ENCODE data around the gene PRAMEF10. TPM values are rescaled to one million over a fixed set of nuclear protein-coding genes. Genes with fewer than 3 reads are reported as not detected.
"Not testable (repeated sequence)": the region's sequence is repeated elsewhere in the genome, so short reads cannot be mapped to it uniquely, and the experiment has no call there.

Gene PRAMEF10, protein sequence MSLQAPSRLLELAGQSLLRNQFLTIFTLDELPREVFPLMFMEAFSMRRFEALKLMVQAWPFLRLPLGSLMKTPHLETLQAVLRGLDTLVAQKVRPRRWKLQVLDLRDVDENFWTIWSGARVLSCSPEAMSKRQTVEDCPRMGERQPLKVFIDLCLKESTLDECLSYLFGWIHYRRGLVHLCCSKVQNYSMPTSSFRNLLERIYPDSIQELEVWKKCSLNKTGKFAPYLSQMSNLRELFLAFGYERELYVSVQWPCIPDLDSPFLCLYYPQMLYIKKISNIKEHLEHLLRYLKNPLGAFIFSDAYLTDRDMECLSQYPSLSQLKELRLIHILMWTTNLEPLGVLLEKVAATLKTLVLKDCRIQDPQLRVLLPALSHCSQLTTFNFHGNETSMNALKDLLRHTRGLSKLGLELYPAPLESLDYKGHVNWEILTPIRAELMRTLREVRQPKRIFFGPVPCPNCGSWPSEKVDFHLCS
- not detected for total RNA-seq
- not detected for polyA plus RNA-seq (ENCODE audit: insufficient read depth, low read depth, low replicate concordance)
- long read RNA-seq, donor 1 = 0 reads
- long read RNA-seq, donor 2 = 0 reads

DNA sequence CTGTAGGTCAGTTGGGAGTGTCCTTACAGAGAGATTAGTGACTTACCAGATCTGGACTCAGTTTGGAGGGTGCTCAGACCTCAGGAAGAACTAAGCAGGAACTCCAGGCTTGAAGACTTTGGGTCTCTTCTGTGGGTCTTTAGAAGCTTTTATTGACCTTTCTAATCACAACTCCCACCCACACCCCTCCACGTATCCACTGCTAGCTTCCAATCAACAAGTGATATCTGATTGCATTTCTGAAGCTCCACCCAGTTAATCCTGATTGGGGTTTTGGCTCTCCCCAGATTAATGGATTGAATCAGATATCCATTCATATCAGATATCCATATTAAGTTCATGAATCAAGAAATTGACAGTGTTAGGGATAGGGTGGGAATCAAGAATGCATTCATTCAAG, at the start of gene PRAMEF10:
TSS of gene PRAMEF10 (minus strand) at position 101 of the 400 bp plus-strand sequence. CDS start 2,423 bp downstream, outside the sequence.
- intact Hi-C loops (cut with DNase I; ENCODE audit: low total_unique reads); H3K9me3 ChIP-seq; H3K27ac ChIP-seq; H3K4me1 ChIP-seq; H3K36me3 ChIP-seq (ENCODE audit: low read depth, missing control alignments); H3K27me3 ChIP-seq; H3K4me3 ChIP-seq; DNase-seq: not testable (repeated sequence)
- no CpG with 5 or more reads among the region's 1 CpG for WGBS, 2 donors

DNA sequence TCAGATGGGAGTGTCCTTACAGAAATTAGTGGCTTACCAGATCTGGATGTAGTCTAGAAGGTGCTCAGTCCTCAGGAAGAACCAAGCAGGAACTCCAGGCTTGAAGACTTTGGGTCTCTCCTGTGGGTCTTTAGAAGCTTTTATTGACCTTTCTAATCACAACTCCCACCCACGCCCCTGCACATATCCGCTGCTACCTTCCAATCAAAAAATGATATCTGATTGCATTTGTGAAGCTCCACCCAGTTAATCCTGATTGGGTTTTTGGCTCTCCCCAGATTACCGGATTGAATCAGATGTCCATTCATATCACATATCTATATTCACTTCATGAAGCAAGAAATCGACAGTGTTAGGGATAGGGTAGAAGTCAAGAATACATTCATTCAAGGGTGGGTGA, 49.4 kb upstream of the PRAMEF10 start, which contains the start of gene PRAMEF6:
TSS of gene PRAMEF6 (minus strand) at position 101 of the 400 bp plus-strand sequence. CDS start 5,062 bp downstream, outside the sequence.
- DNase-seq; intact Hi-C loops (cut with DNase I; ENCODE audit: low total_unique reads); H3K4me3 ChIP-seq; H3K27me3 ChIP-seq; H3K27ac ChIP-seq; H3K4me1 ChIP-seq; H3K36me3 ChIP-seq (ENCODE audit: low read depth, missing control alignments); H3K9me3 ChIP-seq: not testable (repeated sequence)
- WGBS, 2 donors = 83 to 100% methylated on average over 1 of the region's 4 CpGs

GRCh38 chr1:12924368-12924767, 26.3 kb upstream of the PRAMEF10 start:
- H3K27ac ChIP-seq; H3K9me3 ChIP-seq; DNase-seq; H3K4me1 ChIP-seq; H3K36me3 ChIP-seq (ENCODE audit: low read depth, missing control alignments); intact Hi-C loops (cut with DNase I; ENCODE audit: low total_unique reads); H3K4me3 ChIP-seq; H3K27me3 ChIP-seq: not testable (repeated sequence)
- WGBS, 2 donors = 60% methylated on average over 2 of the region's 5 CpGs; no CpG with 5 or more reads in 1 of the 2 donors

DNA sequence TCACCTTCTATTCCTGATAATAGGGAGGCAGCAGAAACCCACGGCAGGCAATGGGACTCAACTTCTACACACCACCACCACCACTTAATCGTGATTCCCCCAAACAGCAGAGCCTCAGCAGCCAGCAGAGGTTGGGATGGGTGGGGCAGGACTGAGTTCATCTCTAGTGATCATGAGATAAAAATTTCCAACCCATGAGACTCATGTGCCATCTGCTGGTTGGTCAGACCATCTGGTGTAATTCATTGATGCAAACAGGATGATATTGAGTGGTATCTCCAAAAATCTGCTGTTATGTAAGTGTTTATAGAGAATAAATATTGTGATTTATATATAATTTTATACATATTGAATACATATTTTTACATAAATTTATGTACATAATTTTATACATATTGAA, 23.7 kb upstream of the PRAMEF10 start:
- DNase-seq; H3K4me1 ChIP-seq; H3K27ac ChIP-seq; H3K27me3 ChIP-seq; intact Hi-C loops (cut with DNase I; ENCODE audit: low total_unique reads); H3K9me3 ChIP-seq; H3K36me3 ChIP-seq (ENCODE audit: low read depth, missing control alignments); H3K4me3 ChIP-seq: not testable (repeated sequence)
- WGBS, 2 donors = 83 to 91% methylated on average over 1 to 2 of the region's 2 CpGs

DNA sequence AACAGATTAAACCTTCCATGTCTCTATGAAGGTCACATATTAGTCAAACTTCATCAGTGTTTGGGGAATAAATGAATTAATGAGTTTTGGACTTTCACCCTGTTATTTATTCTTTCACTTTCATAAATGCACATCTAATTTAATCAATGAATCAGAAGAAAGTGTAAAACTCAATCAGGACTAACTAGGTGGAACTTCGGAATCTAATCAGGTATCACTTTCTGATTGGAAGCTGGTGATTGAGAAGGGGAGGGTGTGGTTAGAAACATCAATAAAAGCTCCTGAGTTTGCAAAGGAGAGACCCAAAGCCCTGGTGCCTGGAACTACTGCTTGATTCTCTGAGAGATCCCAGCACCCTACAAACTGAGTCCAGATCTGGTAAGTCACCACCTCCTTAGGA, 18.2 kb upstream of the PRAMEF10 start, which contains the start of gene PRAMEF7:
TSS of gene PRAMEF7 (plus strand) at position 301 of the 400 bp plus-strand sequence. CDS start 1,083 bp downstream, outside the sequence.
- H3K27ac ChIP-seq; H3K4me1 ChIP-seq; H3K27me3 ChIP-seq; H3K9me3 ChIP-seq; intact Hi-C loops (cut with DNase I; ENCODE audit: low total_unique reads); H3K4me3 ChIP-seq; H3K36me3 ChIP-seq (ENCODE audit: low read depth, missing control alignments); DNase-seq: not testable (repeated sequence)
- no CpG with 5 or more reads among the region's 1 CpG for WGBS, 2 donors

GRCh38 chr1:12903793-12904572, 5.9 kb upstream of the PRAMEF10 start:
- H3K36me3 ChIP-seq (ENCODE audit: low read depth, missing control alignments); H3K9me3 ChIP-seq; H3K4me3 ChIP-seq; intact Hi-C loops (cut with DNase I; ENCODE audit: low total_unique reads); H3K27me3 ChIP-seq; H3K4me1 ChIP-seq; H3K27ac ChIP-seq; DNase-seq: not testable (repeated sequence)
- 54 to 67% methylated on average over 1 to 2 of the region's 5 CpGs for WGBS, 2 donors

DNA sequence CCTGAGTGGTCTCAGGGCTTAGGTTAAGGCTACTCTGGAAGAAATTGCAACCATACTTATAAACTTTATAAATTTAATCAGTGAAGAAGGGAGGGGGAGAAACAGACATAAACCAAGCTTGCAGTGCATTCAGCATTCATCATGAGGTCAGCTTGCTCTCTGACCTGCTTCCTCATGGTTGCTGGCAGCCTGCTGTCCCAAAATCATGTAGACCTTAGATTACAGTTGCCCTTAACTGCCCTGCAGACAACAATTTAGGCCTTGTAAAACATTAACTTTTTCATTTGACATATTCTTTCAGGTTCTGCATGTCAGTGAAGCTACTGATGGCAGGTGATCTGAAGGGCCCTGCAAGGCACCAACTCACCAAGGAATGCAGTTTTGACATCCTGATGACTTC, 1.1 kb upstream of the PRAMEF10 start:
- H3K4me1 ChIP-seq; intact Hi-C loops (cut with DNase I; ENCODE audit: low total_unique reads); H3K27ac ChIP-seq; H3K27me3 ChIP-seq; H3K9me3 ChIP-seq; H3K4me3 ChIP-seq; H3K36me3 ChIP-seq (ENCODE audit: low read depth, missing control alignments); DNase-seq: not testable (repeated sequence)

DNA sequence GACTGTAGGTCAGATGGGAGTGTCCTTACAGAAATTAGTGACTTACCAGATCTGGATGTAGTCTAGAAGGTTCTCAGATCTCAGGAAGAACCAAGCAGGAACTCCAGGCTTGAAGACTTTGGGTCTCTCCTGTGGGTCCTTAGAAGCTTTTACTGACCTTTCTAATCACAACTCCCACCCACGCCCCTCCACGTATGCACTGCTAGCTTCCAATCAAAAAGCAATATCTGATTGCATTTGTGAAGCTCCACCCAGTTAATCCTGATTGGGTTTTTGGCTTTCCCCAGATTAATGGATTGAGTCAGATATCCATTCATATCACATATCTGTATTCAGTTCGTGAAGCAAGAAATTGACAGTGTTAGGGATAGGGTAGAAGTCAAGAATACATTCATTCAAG, 12.0 kb downstream of the PRAMEF10 start, which contains the start of gene PRAMEF4:
TSS of gene PRAMEF4 (minus strand) at position 101 of the 400 bp plus-strand sequence. CDS start 2,807 bp downstream, outside the sequence.
- H3K9me3 ChIP-seq; DNase-seq; H3K36me3 ChIP-seq (ENCODE audit: low read depth, missing control alignments); H3K27ac ChIP-seq; intact Hi-C loops (cut with DNase I; ENCODE audit: low total_unique reads); H3K4me1 ChIP-seq; H3K27me3 ChIP-seq; H3K4me3 ChIP-seq: not testable (repeated sequence)
- WGBS, 2 donors = 85 to 93% methylated on average over 2 to 3 of the region's 3 CpGs

- H3K27ac ChIP-seq, H3K4me1 ChIP-seq: not testable (repeated sequence)
- 92% methylated on average over 3 of the region's 4 CpGs; no CpG with 5 or more reads in 1 of the 2 donors for WGBS, 2 donors
Observed at GRCh38 chr1:12878453-12878852, 19.6 kb downstream of the PRAMEF10 start.

GRCh38 chr1:12863131-12863880, 34.8 kb downstream of the PRAMEF10 start:
- H3K4me1 ChIP-seq; H3K27ac ChIP-seq; H3K4me3 ChIP-seq; intact Hi-C loops (cut with DNase I; ENCODE audit: low total_unique reads); H3K36me3 ChIP-seq (ENCODE audit: low read depth, missing control alignments); H3K27me3 ChIP-seq; DNase-seq; H3K9me3 ChIP-seq: not testable (repeated sequence)
- 85% methylated on average over 3 of the region's 7 CpGs; no CpG with 5 or more reads in 1 of the 2 donors for WGBS, 2 donors

More at GRCh38 chr1:12878453-12878852, 19.6 kb downstream of the PRAMEF10 start:
- H3K4me3 ChIP-seq; H3K27me3 ChIP-seq; intact Hi-C loops (cut with DNase I; ENCODE audit: low total_unique reads); H3K9me3 ChIP-seq; DNase-seq; H3K36me3 ChIP-seq (ENCODE audit: low read depth, missing control alignments): not testable (repeated sequence)

- DNase-seq; H3K27ac ChIP-seq; H3K36me3 ChIP-seq (ENCODE audit: low read depth, missing control alignments); intact Hi-C loops (cut with DNase I; ENCODE audit: low total_unique reads); H3K27me3 ChIP-seq; H3K4me1 ChIP-seq; H3K4me3 ChIP-seq; H3K9me3 ChIP-seq: not testable (repeated sequence)
- WGBS, 2 donors = 93% methylated on average over 2 of the region's 2 CpGs; no CpG with 5 or more reads in 1 of the 2 donors
Observed at GRCh38 chr1:12856786-12857185, 41.3 kb downstream of the PRAMEF10 start, which contains the start of gene PRAMEF2. Gene PRAMEF2, plus strand, starts transcription at chr1:12857086. Its CDS starts 1,924 bp downstream, at chr1:12859010.

Measured in testis (tissue), 5 donors.